Measurements from ENCODE around the gene PHF2.
"Not testable (repeated sequence)": the region's sequence is repeated elsewhere in the genome, so short reads cannot be mapped to it uniquely, and the experiment has no call there.

DNA sequence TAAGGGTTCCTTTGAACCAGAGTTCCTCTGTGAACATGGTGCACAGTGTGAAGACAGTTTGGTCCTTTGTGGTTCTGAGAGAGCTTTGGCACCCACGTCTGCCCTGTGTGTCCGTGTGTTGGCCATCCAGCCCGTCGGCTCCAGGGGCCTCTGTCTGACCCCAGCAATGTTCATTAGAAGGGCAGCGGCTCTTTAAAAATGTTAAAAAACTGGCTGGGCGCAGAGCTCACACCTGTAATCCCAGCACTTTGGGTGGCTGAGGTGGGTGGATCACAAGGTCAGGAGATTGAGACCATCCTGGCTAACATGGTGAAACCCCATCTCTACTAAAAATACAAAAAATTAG is 90.0 kb downstream of the PHF2 start:
- TF ChIP-seq, protein P1, sequence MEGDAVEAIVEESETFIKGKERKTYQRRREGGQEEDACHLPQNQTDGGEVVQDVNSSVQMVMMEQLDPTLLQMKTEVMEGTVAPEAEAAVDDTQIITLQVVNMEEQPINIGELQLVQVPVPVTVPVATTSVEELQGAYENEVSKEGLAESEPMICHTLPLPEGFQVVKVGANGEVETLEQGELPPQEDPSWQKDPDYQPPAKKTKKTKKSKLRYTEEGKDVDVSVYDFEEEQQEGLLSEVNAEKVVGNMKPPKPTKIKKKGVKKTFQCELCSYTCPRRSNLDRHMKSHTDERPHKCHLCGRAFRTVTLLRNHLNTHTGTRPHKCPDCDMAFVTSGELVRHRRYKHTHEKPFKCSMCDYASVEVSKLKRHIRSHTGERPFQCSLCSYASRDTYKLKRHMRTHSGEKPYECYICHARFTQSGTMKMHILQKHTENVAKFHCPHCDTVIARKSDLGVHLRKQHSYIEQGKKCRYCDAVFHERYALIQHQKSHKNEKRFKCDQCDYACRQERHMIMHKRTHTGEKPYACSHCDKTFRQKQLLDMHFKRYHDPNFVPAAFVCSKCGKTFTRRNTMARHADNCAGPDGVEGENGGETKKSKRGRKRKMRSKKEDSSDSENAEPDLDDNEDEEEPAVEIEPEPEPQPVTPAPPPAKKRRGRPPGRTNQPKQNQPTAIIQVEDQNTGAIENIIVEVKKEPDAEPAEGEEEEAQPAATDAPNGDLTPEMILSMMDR (IDR thresholded peaks at IDR 0.05), result not testable (repeated sequence)
- TF ChIP-seq POLR2A, EP300 (IDR thresholded peaks at IDR 0.05): not testable (repeated sequence)

Data from sigmoid colon (tissue), 4 donors.